Naive thymus-derived CD8-positive, alpha-beta T cell (primary cell): ENCODE results near the gene DCUN1D3. TPM values are rescaled to one million over a fixed set of nuclear protein-coding genes. Genes with fewer than 3 reads are reported as not detected.
"Not testable (repeated sequence)": the region's sequence is repeated elsewhere in the genome, so short reads cannot be mapped to it uniquely, and the experiment has no call there.

Source experiments
- ATAC-seq, 2 donors: fragments of 150-1000 bp; cut with Tn5 transposase in 1 of 2; sonication (Bioruptor Pico), chemical (Tn5 transposase) in 1 of 2; 1 replicate in 1 of 2; 2 replicates in 1 of 2; pipeline ENCODE4 v1.10.0; 2021; ENCODE audit warnings: mild to moderate bottlenecking in 2 of 2, moderate library complexity in 2 of 2
- POLR2A ChIA-PET: fragments of 350-600 bp; sonication (Branson Sonifier 250); formaldehyde crosslinking; loops from one replicate; lab custom pipeline; 2021; ENCODE audit warnings: antibody characterized with exemption; lab: Charles Lee
- DNase-seq, 10 donors: peaks; one replicate each; pipeline versions ENCODE4 v3.0.0 to v3.0.0-alpha.2; 2020 to 2022
- H3K27ac Mint-ChIP-seq, 10 donors: one replicate each; pipeline ENCODE4 v1.8.0; 2020 to 2022; ENCODE audit warnings: mild to moderate bottlenecking in 10 of 10, mixed read lengths in 10 of 10, moderate library complexity in 4 of 10, inconsistent platforms in 1 of 10
- H3K27me3 Mint-ChIP-seq, 5 donors: one replicate each; pipeline ENCODE4 v1.8.0; 2021 to 2022; ENCODE audit warnings: mixed read lengths in 5 of 5
- H3K36me3 Mint-ChIP-seq, 3 donors: one replicate each; pipeline ENCODE4 v1.8.0; 2020 to 2022; ENCODE audit warnings: mixed read lengths in 3 of 3, mild to moderate bottlenecking in 2 of 3, inconsistent platforms in 1 of 3
- H3K4me1 Mint-ChIP-seq, 4 donors: one replicate each; pipeline ENCODE4 v1.8.0; 2021 to 2022; ENCODE audit warnings: mixed read lengths in 4 of 4
- H3K4me3 Mint-ChIP-seq, 10 donors: one replicate each; pipeline ENCODE4 v1.8.0; 2020 to 2022; ENCODE audit warnings: mild to moderate bottlenecking in 10 of 10, mixed read lengths in 10 of 10, moderate library complexity in 6 of 10, inconsistent platforms in 1 of 10
- H3K9me3 Mint-ChIP-seq, 9 donors: one replicate each; pipeline ENCODE4 v1.8.0; 2020 to 2022; ENCODE audit warnings: mixed read lengths in 9 of 9, mild to moderate bottlenecking in 3 of 9, inconsistent platforms in 1 of 9, moderate library complexity in 1 of 9
- polyA plus RNA-seq, 3 donors: library from polyadenylated mRNA; unstranded; fragments of 300-500 nt; fragmentation: Illumina TruSeq; gene quantifications; one replicate each; pipeline ENCODE4 v1.2.3, GENCODE V29; 2021
- total RNA-seq, 8 experiments: library from RNA in 2 of 8; stranded (reverse) in 2 of 8; gene quantifications; one replicate each; pipeline ENCODE4 v1.2.3 and lab custom pipeline; 2021 to 2026

DCUN1D3 gene
- total and polyA plus RNA-seq, 5 experiments from 2014 or later, result 0.47 to 6.2 (median 1.1) TPM

GRCh38 chr16:20829536-20829935, 70.6 kb downstream of the DCUN1D3 start:
- H3K9me3 Mint-ChIP-seq, result peaks cover 0 to 4% (median 2%) of the 10 kb centered on the region in 9 donors
- POLR2A ChIA-PET, result no interaction called here
- no peak overlapping the region for H3K27ac Mint-ChIP-seq
- no peaks in the 10 kb centered on the region for H3K4me1 Mint-ChIP-seq
- H3K4me3 Mint-ChIP-seq, result no peak overlapping the region
- no peaks in the 10 kb centered on the region for H3K27me3 Mint-ChIP-seq
- peaks cover 0 to 2% (median 2%) of the 10 kb centered on the region in 3 donors for H3K36me3 Mint-ChIP-seq
- ATAC-seq, result no peak
- DNase-seq, result no peak

GRCh38 chr16:20826039-20826566, 74.1 kb downstream of the DCUN1D3 start:
- POLR2A ChIA-PET, result no interaction called here
- no peaks in the 10 kb centered on the region for H3K27me3 Mint-ChIP-seq
- H3K36me3 Mint-ChIP-seq, result no peaks in the 10 kb centered on the region
- no peak overlapping the region for H3K27ac Mint-ChIP-seq
- peaks cover 0 to 7% (median 2%) of the 10 kb centered on the region in 4 donors for H3K4me1 Mint-ChIP-seq
- no peak overlapping the region for H3K4me3 Mint-ChIP-seq
- no peaks in the 10 kb centered on the region for H3K9me3 Mint-ChIP-seq
- DNase-seq (no peak), ATAC-seq (no peak)

GRCh38 chr16:20822521-20823325, 77.4 kb downstream of the DCUN1D3 start:
- H3K27ac Mint-ChIP-seq, result no peak overlapping the region
- no peak for ATAC-seq

GRCh38 chr16:20821682-20822081, 78.5 kb downstream of the DCUN1D3 start:
- POLR2A ChIA-PET, result no interaction called here
- H3K4me1 Mint-ChIP-seq, result peaks cover 0 to 7% (median 2%) of the 10 kb centered on the region in 4 donors
- H3K36me3 Mint-ChIP-seq, result no peaks in the 10 kb centered on the region
- H3K27ac Mint-ChIP-seq, result no peak overlapping the region
- ATAC-seq, result no peak
- H3K4me3 Mint-ChIP-seq, result no peak overlapping the region
- DNase-seq, result no peak
- H3K9me3 Mint-ChIP-seq, result no peaks in the 10 kb centered on the region
- H3K27me3 Mint-ChIP-seq, result no peaks in the 10 kb centered on the region

More at GRCh38 chr16:20822521-20823325, 77.4 kb downstream of the DCUN1D3 start:
- Mint-ChIP-seq H3K27me3 (no peaks in the 10 kb centered on the region), H3K4me1 (peaks cover 0 to 7% (median 2%) of the 10 kb centered on the region in 4 donors), H3K9me3 (no peaks in the 10 kb centered on the region), H3K36me3 (no peaks in the 10 kb centered on the region), H3K4me3 (no peak overlapping the region)
- POLR2A ChIA-PET, result no interaction called here
- DNase-seq, result no peak

- DNase-seq (no peak), ATAC-seq (no peak)
- Mint-ChIP-seq H3K27ac (no peak overlapping the region), H3K4me3 (no peak overlapping the region), H3K27me3 (no peaks in the 10 kb centered on the region), H3K4me1 (peaks cover 0 to 7% (median 2%) of the 10 kb centered on the region in 4 donors), H3K9me3 (no peaks in the 10 kb centered on the region), H3K36me3 (no peaks in the 10 kb centered on the region)
- POLR2A ChIA-PET, result no interaction called here
Observed at GRCh38 chr16:20818929-20819585, 81.1 kb downstream of the DCUN1D3 start.

GRCh38 chr16:20814784-20815183, 85.4 kb downstream of the DCUN1D3 start:
- no peak overlapping the region for H3K4me3 Mint-ChIP-seq

GRCh38 chr16:20812510-20812909, 87.6 kb downstream of the DCUN1D3 start:
- POLR2A ChIA-PET, result interaction anchor here (0.6 kb wide), 1 partner anchor 70 kb away, joined by 5 read pairs; no protein-coding TSS in a partner anchor
- ATAC-seq, result no peak
- peaks cover 0 to 4% (median 0%) of the 10 kb centered on the region in 5 donors for H3K27me3 Mint-ChIP-seq
- DNase-seq, result no peak
- no peaks in the 10 kb centered on the region for H3K9me3 Mint-ChIP-seq
- H3K4me3 Mint-ChIP-seq, result no peak overlapping the region
- H3K36me3 Mint-ChIP-seq, result no peaks in the 10 kb centered on the region
- peaks cover 0 to 7% (median 5%) of the 10 kb centered on the region in 4 donors for H3K4me1 Mint-ChIP-seq
- H3K27ac Mint-ChIP-seq, result peak overlapping the region in 1 of 10 donors; percentile 7

More at GRCh38 chr16:20814784-20815183, 85.4 kb downstream of the DCUN1D3 start:
- H3K9me3 Mint-ChIP-seq, result no peaks in the 10 kb centered on the region
- H3K27me3 Mint-ChIP-seq, result peaks cover 0 to 4% (median 0%) of the 10 kb centered on the region in 5 donors
- no peaks in the 10 kb centered on the region for H3K4me1 Mint-ChIP-seq
- ATAC-seq (no peak), DNase-seq (no peak)
- POLR2A ChIA-PET, result no interaction called here
- H3K27ac Mint-ChIP-seq, result no peak overlapping the region
- no peaks in the 10 kb centered on the region for H3K36me3 Mint-ChIP-seq

- Mint-ChIP-seq H3K27me3 (peaks cover 0 to 4% (median 0%) of the 10 kb centered on the region in 5 donors), H3K9me3 (no peaks in the 10 kb centered on the region), H3K4me1 (peaks cover 1 to 11% (median 6%) of the 10 kb centered on the region in 4 donors), H3K4me3 (no peak overlapping the region), H3K36me3 (no peaks in the 10 kb centered on the region), H3K27ac (no peak overlapping the region)
- ATAC-seq, result no peak
- no peak for DNase-seq
- POLR2A ChIA-PET, result no interaction called here
Observed at GRCh38 chr16:20811889-20812439, 88.2 kb downstream of the DCUN1D3 start.

- no peak for DNase-seq
- ATAC-seq, result no peak
- peaks cover 7 to 27% (median 18%) of the 10 kb centered on the region in 4 donors for H3K4me1 Mint-ChIP-seq
- peak overlapping the region; percentile 46 to 98 (median 92) for H3K4me3 Mint-ChIP-seq
- H3K9me3 Mint-ChIP-seq, result no peaks in the 10 kb centered on the region
- POLR2A ChIA-PET, result no interaction called here
- H3K36me3 Mint-ChIP-seq, result no peaks in the 10 kb centered on the region
- peak overlapping the region in 5 of 10 donors; percentile 35 to 70 (median 41) for H3K27ac Mint-ChIP-seq
- peaks cover 0 to 4% (median 0%) of the 10 kb centered on the region in 5 donors for H3K27me3 Mint-ChIP-seq
Observed at GRCh38 chr16:20807862-20808261, 92.3 kb downstream of the DCUN1D3 start.

DNA sequence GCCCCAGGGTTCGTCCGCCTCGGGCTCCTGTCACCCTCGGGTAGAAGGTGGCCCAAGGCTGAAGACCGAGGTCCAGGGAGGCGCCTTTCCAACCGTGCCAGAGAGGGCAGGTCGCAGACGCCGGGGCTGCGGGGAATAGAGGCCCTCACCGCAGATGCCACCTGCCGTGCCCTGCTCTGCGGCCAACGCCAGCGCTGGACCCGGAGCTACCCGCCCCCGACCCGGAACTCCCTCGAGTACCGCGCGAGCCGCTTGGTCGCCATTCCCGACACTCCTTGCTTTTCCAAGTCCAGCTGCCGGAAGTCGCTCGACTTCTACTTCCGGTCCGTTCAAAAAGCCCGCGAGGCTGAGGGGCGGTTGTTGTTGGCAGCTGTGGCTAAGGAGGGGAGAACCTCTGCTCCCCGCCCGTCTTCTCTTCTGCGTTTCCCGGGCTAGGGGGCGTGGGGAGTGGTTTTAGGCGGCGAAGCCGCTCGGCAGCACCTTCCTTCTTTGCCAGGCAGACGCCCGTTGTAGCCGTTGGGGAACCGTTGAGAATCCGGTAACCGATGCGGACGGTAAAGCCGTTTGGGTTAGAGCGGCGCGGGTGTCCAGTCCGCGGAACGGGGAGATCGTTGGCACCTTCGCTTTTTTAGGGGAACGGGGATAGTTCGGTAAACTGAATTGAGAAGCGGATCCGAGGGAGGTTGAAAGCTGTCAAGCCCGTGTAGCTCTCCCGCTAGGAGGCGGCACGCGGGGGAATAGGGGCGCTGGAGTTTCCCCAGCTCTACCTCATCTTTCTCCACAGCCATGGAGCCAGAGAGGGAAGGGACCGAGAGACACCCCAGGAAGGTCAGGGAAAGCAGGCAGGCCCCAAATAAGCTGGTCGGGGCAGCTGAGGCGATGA, 93.7 kb downstream of the DCUN1D3 start, which contains the start of the genes ERI2 and REXO5:
TSS of gene ERI2 (minus strand) at position 305 of the 883 bp plus-strand sequence. CDS start at position 263, 42 bp downstream.
TSS of gene REXO5 (plus strand) at position 360 of the 883 bp plus-strand sequence. CDS start at position 787, 427 bp downstream.
- Mint-ChIP-seq H3K27me3 (peaks cover 0 to 4% (median 0%) of the 10 kb centered on the region in 5 donors), H3K36me3 (no peaks in the 10 kb centered on the region), H3K4me3 (peak within 1 kb of the TSS; percentile 91 to 99 (median 98)), H3K9me3 (no peaks in the 10 kb centered on the region), H3K4me1 (peaks cover 7 to 27% (median 18%) of the 10 kb centered on the region in 4 donors), H3K27ac (peak within 1 kb of the TSS; percentile 85 to 97 (median 93))
- ATAC-seq, result peak; percentile 90 to 94
- peak; percentile 50 to 84 (median 66) for DNase-seq
- POLR2A ChIA-PET, result interaction anchor here (1.2 kb wide), 1 partner anchor 38 kb away, joined by 4 read pairs; no protein-coding TSS in a partner anchor

- POLR2A ChIA-PET, result interaction anchor here (1.2 kb wide), 1 partner anchor 39 kb away, joined by 4 read pairs; no protein-coding TSS in a partner anchor
- not testable (repeated sequence) for H3K36me3 Mint-ChIP-seq, DNase-seq, ATAC-seq, H3K27me3 Mint-ChIP-seq, H3K9me3 Mint-ChIP-seq
- peak overlapping the region; percentile 91 to 99 (median 98) for H3K4me3 Mint-ChIP-seq
- H3K4me1 Mint-ChIP-seq, result peaks cover 7 to 27% (median 18%) of the 10 kb centered on the region in 4 donors
- peak overlapping the region; percentile 53 to 97 (median 93) for H3K27ac Mint-ChIP-seq
Observed at GRCh38 chr16:20805684-20806167, 94.4 kb downstream of the DCUN1D3 start.
